HG03066 (cell line): ENCODE measurements around the gene ZNF219.

Experiments used
- ATAC-seq: cut with Tn5 transposase; IDR thresholded peaks from one replicate; pipeline ENCODE4 v1.9.1; 2021; ENCODE audit warnings: low read depth; ENCODE audit not compliant: unreplicated experiment

Gene ZNF219

DNA sequence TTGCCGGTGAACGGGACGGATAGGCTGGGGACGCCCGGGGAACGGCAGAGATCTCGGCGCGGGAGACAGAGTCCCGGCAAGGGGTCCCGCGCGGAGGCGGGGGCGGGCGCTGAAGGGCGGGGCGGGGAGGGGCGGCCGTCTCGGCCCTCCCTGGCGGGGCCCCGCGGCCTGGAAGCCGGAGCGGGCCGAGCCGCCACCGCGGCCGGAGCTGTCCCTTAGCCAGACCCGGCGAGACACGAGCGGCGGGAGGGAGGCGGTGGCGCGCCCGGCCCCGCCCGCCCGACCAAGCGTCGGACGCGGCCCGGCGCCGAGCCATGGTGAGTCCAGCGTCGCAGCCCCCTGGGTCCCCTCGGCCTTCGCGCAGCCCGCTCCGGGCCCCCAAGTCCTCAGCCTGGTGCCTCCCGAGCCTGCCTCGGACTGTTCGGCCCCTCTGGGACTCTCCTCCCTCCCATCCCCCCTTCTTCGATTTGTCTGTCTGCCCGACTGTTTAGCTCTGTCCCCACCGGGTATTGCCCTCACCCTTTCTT lies 28.3 kb downstream of the ZNF219 start, which contains the start of gene ARHGEF40:
Gene ARHGEF40 (plus strand): TSS at position 222 of the 527 bp plus-strand sequence. CDS start 93 bp downstream, at position 315.
- ATAC-seq = no peak

DNA sequence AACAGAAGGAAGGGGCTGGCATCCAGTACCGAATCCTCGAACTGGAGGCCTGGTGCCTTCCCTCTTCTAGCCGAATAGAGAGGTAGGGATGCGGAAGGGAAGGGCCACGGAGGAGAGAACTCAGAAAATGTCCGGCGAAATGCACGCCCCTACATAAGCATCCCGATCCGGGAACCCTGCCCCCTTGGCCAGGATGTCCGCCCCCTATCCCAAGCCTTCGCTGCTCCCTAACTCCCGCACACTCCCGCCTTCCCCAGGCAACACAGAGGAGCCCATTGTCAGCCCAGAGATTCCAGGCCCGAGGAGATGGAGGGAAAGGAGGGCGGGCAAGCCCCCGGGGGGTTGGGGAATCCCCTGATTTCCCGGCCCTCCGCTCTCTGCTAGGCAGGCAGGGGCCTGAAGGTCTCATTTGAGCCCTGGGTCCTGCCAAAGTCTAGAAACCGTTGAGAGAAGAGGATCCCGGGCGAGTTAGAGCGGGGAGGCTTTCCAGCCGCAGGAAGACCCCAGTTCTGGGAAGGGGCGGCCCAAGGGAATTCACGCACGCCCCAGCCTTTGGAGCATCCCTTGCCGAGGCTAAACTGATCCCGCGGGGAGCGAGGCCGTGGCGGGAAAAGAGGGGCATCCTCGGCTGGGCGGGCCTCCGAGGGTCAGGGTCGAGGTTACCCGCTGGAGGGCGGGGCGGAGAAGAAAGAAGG lies 28.9 kb downstream of the ZNF219 start:
- ATAC-seq = no peak

DNA sequence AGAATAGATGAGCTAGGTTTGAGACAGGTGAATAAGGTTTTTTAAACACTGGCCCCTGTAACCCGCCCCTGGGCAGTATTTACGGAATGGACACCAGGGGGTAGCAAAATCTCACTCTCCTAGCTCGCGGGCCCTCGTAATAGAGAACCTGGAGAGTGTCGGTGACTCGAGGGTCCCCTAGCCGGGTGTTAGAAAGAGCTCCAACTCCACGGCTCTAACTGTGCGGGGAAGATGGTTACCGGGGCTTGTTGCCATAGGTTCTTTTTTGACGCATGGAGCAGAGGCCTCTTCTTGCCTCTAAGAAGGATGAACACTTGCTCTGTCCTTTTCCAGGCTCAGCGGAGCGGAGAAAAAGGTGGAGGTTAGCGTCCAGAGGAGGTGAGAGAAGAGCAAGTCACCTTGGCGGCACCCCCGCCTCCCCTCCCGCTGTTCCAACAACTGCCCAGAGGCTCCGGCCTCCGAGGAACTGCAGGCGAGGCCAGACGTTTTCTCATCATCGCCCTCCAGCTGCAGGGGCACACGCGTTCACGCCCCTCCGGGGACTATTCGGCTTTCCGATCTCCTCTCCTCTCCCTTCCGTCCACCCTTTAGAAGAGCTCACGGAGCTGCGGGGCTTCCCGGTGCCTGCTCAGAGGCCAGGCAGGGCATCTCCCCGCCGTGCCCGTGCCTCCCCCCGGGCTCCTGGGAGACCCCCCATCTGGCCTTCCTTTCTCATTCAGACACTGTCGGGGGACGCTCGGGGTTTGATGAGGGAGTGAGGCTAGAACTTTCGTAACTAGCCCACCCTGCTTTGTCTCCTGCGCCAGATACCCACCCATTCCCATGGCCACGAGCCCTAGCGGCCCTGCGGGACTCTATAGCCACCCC lies 29.7 kb downstream of the ZNF219 start:
- ATAC-seq = no peak

DNA sequence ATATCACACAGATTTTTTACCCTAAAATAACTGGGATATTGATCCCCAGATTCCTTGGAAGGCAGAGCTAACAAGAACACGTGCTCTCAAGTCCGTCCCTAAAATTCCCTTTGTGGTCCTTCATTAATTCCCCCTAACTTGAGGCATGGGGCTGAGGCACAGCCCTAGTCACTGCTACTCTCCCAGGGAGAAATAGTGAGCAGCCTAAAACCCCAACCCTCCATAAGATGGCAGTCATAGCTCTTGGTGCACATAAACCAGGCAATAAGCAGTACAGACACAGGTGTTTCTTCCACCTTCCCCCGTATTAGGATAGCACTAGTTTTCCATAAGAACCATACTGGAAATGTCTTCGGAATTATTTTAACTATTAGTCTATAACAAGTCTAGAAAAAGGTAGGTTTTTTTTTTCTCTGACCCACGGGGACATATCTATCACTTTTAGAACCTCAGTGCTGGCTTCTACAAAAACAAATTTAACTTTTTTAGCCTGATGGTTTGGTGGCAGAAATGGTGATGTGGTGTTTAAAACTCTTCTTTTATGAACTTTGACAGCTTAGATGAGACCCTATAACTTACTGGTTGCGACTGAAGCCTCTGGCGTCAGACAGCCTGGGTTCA lies 31.5 kb downstream of the ZNF219 start:
- ATAC-seq = no peak

DNA sequence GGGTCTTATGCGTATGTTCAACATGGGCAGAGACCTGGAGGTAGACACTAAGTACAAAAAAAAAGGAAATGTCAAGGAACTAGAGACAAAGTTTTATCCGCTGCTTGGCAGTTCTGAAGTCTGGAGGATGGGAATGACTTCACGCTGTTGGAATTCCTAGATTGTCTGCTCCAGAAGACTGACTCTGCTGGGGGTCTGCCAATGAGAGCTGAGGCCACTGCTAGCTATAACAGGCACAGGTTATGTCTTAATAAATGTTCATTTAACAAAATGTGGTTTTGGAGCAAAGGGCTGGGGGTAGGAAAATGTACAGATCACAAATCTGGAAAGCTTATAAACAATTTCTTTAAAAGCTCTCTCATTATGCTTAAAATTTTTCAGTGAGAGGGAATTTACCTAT lies 35.0 kb downstream of the ZNF219 start:
- ATAC-seq = no peak

DNA sequence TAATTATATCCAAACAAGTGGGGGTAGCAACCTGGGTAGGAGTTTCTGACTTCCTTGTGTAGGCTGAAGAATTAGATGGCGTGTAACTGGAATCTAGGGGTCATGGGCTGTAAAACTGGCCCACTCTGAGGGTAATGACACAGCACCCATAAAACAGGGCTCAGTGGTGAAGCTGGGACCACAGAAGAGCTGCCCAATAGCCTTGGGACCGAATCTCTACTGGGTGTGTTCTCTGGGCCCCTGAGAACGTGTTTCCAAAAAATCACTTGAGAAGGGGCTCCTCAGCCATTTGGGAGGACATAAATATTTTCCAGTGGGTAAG lies 37.1 kb downstream of the ZNF219 start:
- ATAC-seq = no peak

DNA sequence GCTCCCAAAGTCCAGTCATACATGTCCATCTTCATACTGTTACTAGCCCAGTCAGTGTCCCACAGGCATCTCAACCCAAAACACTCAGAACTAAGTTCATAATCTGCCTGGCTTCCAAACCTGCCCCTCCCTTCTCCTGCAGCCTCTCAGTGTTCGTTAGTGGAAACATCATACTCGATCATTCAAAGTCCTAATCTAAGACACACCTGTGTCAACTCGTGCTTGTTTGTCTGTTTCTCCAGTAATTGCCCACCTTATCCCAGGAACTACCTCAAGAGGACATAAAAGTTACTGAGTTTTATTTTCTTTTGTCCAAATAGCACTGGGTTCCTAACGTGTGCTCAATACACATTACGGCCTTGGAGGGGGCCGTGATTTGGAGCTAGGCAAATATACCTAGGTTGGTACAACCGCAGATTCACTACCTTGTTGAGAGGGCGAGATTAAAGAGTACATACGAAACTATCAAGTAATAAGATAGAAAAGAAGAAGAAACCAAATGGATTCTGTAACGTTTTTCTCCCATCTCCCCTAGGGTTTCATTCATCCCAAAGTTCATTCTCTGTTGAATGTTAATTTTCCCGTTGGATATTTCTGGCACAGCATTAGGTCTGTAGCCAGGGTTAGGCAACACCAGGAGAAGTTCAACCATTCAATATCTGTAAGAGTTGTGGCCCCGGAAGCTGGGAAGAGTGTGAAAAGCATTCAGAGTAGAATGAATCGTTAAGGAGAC lies 37.7 kb downstream of the ZNF219 start:
- ATAC-seq = no peak

DNA sequence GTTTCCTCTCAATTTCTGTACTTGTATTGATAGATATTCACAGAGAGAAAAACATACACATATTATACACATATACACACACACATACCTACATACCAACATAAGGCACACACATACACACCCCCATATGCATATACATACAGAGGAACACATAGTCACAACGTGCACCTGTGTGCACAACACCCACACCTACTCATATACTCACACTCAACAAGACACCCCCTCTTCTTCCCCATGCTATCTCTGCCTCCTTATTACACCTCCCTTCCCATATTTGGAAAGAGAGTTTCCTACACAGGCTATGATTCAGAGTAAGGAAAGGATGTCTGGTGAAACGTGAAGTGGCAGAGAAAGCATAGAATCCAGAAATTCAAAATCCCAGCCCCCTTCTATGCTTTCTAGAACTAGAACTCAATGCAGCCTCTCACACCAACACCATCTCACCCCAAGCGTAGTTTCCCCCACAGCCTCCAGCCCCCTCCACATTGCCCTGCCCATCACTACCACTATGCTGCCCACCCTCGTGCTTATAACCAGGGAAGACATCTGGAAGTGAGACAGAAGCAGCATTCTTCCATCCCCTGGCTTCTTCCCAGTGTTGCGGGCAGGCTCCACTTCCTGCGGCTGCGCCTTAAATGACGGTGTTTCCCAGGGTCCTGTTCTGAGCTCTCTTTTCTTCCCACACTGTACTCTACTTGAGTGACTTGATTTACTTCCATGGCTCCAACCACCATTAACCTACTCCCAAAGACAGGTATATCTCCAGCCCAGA lies 38.4 kb downstream of the ZNF219 start:
- ATAC-seq = no peak

DNA sequence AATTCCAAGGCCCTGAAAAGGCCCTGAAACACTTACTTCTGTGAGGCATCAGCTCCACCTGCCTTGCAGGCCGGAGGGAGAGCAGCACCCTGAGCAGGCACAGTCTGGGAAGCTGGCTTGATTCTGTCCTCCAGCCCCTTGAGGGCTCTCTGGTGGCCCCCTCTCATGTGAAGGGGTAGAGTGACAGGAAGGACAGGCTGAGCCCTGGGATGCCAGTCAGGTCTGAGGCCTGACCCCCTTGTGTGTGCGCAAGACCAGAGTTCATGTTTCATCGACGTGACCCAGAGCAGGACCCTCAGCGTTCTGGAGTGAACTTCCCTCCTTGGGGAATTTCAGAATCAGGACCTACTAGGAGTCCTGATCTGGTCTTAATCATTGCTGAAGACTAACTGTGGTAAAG lies 39.6 kb downstream of the ZNF219 start:
- no peak for ATAC-seq

DNA sequence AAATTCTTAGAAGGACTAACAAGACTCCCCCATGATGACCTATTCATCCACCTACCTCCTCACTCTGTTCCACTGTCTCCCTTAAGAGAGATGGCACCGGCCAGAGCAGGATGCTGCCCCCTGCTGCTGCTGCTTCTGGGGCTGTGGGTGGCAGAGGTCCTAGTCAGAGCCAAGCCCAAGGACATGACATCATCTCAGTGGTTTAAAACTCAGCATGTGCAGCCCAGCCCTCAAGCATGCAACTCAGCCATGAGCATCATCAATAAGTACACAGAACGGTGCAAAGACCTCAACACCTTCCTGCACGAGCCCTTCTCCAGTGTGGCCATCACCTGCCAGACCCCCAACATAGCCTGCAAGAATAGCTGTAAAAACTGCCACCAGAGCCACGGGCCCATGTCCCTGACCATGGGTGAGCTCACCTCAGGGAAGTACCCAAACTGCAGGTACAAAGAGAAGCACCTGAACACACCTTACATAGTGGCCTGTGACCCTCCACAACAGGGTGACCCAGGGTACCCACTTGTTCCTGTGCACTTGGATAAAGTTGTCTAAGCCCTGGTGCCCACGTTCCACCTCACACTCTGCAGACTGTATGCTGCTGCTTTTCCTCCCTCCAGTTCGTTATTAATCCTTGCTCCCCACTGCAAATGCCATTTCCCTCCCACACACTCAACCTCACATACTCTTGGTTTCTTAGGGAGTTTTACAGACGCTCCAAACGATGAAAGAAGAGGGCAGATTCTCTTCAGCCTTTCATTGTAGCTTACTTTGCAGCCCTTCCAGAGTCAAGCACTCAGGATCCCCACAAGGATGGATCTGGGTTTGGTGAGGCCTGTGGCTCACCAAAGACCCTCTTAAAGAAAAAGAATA lies 40.4 kb downstream of the ZNF219 start, which contains the start of gene RNASE8:
Gene RNASE8 (plus strand): TSS at position 20 of the 873 bp plus-strand sequence. CDS start 71 bp downstream, at position 91.
- ATAC-seq = no peak

DNA sequence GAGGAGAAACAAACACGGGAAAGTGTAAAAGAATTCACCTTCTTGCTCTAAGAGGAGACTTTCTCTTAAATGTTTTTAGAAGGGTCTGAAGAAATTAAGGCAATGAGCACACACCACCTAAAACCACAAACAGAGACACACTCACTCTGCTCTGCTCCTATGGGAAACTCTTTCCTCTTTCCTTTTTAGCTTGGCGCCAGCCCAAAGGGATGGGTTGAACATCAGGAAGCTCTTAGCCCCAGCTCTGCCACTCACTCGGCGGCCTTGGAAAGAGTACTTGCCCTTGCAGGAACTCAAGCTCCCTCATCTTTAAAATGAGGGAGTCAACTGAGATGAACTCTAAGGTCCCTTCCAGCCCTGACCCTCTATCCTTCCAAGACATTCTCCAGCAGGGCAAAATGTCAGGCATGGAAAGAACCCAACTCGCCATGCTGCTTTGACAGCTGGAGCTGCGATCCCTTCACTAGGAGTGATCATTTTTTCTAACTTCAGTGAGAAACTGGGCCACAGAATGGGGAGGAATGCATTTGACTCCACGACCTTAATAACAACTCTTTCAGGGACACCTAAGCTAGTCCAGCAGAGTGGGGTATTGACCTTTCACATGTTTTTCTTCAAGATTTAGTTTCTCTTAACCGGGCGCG lies 41.8 kb downstream of the ZNF219 start:
- ATAC-seq = no peak

DNA sequence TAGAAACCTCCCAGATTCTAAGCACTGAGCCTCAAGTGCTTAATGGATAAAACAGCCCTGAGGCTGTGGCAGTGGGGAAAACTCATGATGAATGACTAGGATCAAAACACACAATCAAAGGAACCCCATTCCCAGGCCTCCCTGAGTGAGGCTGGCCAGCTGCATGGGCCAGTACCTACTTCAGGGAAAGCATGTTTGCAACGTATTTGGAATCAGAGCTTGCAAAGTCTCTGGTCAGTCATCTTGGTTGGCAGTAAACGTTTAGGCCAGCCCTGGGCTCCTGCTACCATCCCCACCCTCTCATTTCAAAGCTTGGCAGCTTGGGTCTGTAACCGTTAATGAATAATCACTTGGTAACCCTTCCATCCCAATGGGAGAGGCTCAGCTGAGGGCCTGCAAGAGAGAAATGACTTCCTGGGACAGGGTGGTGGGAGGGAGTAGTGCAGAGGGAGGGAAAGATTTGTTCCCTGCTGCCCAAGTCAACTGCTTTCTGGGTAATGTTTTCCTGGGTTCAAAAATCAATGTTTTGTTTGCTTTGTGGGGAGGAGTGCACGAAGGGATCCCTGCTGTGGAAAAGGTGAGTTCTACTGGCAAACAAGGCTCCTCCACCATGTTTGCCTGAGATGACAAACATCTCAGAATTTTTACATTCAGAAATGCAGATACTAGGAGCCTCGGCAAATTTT lies 42.9 kb downstream of the ZNF219 start:
- no peak for ATAC-seq

DNA sequence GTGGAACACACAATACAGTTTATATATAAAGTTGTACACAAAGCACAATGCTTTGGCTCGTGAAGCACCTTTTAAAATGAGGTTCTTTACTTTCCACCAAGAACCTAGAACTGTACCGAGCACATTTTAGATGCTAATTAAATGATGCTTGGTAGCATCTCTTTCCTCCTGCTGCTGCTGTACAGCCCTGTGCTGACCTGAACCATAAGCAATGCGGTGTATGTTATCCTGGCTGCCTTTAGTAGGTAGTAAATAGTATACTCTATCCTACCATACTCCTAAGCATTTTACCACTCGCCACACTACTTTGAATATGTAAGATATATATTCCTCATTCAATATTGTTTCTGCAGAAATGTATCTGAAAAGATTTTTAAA lies 43.7 kb downstream of the ZNF219 start:
- no peak for ATAC-seq

DNA sequence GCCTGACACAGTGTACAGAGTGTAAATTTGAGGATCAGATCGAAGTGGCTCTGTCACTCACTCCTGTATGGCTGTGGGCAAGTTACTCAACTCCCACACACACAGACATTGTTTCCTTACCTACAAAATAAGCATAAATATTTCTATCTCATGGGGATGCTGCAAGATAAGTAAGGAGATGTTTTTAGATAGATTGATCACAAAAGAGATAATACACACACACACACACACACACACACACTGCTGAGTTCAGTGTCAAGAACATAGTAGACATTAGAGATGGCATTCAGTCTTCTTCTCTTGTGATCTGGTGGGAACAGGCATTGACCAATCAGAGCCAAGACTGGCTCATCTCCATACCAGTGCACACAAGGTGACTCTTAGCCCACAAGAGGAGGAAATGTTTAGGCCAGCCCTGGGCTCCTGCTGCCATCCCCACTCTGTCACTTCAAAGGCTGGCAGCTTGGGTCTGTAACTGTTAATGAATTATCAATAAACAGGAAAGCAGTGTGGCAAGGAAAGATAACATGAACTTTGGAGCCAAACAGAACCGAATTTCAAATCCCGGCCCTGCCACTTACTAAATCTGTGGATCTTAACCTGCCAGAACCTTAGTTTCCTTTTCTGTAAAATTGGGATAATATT lies 44.2 kb downstream of the ZNF219 start:
- no peak for ATAC-seq

DNA sequence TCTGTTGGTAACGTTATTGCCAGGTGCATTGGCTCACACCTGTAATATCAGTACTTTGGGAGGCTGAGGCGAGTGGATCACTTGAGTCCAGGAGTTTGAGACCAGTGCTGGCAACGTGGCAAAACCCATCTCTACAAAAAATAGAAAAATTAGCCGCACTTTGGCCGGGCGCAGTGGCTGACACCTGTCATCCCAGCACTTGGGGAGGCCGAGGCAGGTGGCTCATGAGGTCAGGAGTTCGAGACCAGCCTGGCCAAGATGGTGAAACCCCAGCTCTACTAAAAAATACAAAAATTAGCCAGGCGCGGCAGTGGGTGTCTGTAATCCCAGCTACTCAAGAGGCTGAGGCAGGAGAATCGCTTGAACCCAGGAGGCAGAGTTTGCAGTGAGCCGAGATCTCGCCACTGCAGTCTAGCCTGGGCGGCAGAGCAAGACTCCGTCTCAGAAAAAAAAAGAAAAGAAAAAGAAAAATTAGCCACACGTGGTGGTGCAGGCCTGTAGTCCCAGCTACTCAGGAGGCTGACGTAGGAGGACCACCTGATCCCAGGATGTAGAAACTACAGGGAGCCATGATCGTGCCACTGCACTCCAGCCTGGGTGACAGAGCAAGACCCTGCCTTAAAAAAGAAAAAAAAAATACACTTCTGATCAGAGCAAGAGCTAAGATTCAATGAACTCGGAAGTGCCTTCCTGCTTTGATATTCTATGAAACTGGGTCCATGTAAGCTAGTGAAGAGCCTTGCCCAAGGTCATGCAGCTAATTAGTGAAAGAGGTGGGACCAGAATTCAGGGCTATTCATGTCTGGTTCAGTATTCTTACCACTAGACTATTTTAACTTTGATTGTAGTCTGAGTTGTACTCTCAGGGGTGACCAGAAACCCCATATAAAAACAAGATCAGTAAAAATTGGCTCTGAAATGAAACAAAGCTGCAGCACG lies 45.0 kb downstream of the ZNF219 start:
- no peak for ATAC-seq

DNA sequence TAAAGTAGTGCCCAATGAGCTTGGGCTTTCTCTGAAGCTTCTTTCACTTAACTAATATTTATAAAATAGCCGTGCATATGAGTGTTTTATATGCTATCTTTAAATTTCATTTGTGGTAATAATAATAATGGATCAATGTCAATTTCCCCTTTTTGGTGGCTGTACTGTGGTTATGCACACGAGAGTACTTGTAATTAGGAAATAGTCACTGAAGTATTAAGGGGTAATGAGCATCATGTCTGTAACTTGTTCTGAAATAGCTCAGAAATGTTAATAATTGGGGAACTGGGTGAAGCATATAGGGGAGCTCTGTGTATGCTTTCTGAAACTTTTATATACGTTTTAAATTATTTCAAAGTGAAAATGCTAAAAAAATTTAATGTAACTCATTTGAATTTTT lies 47.9 kb downstream of the ZNF219 start:
- no peak for ATAC-seq
